NCI-H510A (cell line): ENCODE data around the gene RPS10.

Experiments used
- DNase-seq: peaks from one replicate; lab custom pipeline; 2025; lab: John Stamatoyannopoulos, UW

The RPS10 gene

DNA sequence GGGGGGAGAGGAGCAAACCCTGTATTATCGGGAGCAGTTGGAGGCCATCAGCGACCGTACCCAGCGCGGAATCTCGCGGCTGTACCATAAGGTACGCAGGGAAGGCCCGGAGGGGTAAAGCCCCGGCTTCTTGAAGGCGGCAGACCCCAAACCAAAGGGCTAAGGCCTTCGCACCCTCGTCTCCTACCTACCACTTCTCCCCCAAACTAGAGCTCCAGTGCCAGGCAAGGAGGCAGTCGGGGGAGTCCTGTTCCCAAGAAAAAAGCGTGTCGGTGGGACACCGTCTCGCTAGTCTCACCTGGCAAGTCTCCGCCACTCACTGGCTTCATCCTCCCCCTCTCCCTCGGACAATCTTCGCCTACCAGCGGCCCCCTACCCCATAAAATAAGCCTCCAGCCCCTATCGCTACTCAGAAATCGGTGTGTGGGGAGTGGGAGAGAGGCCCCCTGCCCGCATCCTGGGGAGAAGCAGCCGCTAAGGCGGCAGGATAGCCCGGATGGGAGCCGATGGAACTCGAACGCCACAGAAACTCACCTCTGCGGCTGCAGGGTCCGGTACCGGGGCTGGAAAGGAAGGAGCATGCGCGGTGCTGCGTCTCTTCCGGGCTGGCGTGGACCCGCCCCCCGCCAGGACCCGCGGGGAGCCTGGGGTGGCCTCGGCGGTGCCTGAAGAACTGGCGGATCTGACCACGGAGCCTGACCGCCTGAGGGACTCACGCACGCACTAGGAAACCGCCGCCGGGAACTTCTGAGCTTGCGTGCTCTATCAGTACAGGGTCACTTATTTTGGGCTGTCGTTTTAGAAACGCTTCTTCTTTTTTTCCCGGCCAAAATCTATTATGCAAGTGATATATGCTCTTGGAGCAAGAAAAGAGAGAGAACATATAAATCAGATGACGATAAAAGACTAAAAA lies at the start of gene RPS10:
Gene RPS10 (minus strand): TSS at position 572 of the 913 bp plus-strand sequence. CDS start 848 bp downstream, outside the sequence.
- DNase-seq = peak; percentile 93

DNA sequence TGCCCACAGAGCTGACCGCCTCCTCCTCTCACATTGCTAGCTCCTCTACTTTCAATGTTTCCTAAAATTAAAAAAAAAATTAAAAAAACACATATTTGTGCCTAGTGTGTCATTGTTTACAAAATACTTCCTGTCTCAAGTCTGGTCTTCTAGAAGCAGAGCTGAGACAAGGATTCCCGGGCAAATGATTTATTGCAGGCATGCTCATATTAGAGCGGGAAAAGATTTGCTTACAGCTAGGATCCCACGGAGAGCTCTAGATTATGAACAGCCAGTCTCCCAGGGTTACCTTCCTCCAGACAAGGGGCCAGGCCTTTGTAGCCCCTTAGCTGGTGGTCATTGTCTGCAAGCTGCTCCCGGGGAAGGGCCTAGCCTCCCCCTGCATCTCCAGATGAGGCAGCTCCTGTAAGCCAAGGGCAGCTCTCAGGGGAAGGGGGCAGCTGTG lies 49.4 kb upstream of the RPS10 start:
- no peak for DNase-seq

DNA sequence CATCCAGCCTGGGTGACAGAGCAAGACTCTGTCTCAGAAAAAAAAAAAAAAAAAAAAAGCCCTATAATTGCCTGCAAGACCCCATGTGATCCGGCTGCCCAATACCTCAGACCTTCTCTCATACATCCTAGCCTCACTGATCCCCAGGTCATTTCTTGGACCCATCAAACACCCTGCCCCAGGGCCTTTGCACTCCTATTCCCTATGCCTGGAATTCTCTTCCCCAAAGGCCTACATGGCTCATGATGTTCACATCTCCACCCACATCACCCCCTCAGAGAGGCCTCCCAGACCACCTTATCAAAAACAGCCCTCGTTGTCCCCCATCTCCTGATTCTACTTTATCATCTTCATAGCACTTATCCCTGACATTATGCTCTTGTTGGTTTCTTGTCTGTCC lies 48.9 kb upstream of the RPS10 start:
- DNase-seq = no peak

DNA sequence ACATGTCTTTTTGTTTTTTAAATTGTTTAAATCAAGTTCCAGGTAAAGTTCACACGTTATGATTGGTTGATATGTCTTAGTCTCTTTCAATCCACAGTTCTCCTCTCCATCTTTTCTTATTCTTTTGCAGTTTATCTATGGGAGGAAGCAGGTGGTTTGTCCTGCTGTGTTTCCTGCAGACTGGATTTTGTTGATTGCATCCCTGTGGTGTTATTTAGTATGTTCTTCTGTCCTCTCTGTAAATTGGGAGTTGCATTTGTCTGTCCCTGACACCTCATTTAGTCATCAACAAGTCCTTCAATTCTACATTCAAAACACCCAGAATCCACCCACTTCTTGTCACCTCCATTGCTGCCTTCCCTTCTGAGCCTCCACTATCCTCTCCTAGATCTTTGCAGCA lies 48.1 kb upstream of the RPS10 start:
- DNase-seq = no peak

DNA sequence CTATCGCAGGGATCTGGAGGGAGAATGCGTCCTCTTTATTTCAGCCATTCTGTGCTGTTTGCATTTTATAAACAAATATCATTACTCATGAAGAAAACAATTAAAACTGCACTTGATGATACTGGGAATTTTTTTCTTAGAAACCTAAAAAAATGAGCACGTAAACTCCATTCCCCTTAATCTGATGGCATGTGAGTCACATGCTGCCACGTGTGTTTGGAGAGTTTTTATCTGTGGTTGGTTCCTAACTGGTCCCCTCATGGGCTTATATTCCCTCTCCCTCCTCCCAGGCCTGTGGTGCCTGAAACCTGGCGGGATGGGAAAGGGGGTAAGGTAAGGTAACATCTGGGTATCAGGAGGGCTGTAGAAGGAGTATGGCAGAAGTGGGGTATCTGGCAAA lies 46.6 kb upstream of the RPS10 start:
- DNase-seq = no peak

DNA sequence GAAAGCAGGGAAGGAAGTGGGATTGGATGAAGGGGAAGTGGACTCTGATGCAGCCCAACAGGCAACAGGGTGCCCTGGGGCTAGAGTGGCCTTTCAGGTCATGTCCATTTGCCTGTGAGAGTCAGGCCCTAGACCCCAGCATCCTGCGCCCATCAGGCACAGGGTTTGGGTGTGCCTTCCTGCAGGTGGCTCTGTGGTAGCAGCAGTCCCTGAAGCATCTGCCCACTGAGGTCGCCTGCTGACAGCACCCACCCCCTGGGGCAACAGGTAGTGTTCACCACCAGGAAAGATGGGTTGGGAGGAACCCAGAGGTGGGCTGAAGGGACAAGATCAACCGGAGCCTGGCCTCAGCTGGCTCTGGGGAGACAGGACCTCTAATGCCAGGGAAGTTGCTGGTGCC lies 43.6 kb upstream of the RPS10 start:
- no peak for DNase-seq

DNA sequence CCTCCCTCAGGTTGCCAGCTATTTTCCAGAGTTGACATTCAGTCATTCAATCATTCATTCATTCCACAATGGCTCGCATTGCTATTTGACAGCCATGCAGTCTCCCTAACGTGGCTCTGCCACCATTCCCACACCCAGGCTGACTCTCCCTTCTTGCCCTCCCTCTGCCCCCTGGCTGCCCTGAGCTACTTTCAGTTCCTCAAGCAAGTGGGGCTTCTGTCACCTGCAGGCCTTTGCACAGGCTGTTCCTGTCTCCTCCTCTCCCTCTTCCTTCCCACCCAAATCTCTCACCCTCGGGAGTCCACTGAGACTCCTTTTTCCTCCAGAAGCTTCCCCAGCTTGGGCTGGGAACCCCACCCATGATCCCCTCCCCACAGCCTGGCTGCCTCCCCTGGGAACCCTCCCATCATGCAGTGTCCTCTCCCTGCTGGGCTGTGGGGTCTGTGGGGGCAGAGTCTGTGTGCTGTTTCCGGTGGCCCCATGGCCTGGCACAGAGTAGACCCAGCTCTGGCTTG lies 42.6 kb upstream of the RPS10 start:
- no peak for DNase-seq

DNA sequence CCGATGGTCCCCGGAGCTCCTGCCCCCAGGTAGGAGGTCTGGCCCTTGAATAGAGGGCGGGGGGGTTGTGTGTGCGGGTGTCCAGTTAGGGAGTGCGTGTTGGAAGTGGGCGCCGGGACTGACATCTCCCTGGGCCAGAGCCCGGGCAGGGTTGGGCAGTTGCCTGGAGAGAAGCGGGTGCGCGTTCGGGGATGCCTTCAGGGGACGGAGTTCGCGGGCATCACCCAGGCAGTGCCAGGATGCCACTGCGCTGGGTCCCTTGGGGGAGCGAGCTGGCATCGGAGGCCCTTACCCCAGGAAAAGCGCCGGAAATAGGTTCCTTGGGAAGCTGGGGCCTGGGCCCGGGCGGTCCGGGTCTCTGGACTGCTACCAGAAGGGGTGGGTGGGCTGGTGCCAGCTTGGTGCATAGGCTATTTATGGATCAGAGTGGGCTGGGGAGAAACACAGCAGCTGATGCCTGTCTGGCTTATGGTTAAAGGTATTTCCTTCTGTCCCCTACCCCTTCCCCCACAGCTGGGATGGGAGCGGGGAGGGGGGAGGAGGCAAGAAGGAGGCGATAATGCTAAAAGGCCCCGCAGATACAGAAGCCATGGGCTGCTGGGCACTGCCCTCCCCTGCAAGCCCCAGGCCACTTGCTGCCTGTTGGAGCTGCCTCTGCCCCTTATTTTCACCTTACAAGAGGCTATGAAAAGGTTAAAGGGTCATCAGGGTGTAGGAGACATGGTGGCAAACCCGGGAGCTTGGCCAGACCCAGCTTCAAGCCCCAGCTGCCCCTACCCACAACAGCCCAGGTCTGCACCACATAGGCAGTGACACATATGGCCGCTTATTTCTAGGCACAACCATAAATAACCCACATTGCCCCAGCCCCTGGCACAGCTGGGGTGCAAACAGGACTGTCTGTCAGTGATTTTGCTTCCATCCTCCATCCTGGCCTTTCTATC lies 40.6 kb upstream of the RPS10 start:
- no peak for DNase-seq

DNA sequence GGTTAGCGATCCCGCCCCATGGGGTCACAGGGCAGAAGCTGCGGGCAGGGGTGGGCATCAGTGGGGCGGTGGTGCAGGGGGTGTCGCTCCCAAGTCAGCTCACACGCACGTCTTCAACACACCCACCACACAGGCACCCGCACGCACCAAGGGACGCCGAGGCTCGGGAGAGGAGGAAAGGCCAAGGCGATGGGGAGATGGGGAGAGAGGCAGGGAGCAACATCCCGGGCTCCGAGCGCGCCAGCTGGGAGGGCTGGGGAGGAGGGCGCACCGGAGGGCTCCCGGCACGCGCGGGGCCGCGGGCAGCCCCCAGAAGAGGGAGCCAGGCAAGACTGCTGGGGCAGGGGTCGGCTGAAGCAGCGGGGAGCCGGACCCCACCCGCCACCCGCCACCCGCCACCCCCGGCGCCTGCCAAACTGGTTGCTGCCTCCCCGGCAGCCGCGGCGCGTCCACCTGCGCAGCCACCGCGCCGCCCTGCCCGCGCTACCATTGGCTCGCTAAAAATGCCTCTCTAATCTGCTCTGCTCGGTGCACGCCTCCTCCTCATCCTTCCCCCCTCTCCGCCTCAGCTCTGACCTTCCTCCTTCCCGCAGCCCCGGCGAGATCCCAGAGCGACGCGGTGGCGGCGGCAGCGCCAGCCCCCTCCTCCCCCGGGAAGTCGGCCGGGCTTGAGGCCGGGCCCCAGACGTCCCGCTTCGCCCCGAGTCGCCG lies 39.8 kb upstream of the RPS10 start, which contains the start of gene PACSIN1:
Gene PACSIN1 (plus strand): TSS at position 546 of the 711 bp plus-strand sequence. CDS start 60,230 bp downstream, outside the sequence.
- DNase-seq = peak; percentile 69

DNA sequence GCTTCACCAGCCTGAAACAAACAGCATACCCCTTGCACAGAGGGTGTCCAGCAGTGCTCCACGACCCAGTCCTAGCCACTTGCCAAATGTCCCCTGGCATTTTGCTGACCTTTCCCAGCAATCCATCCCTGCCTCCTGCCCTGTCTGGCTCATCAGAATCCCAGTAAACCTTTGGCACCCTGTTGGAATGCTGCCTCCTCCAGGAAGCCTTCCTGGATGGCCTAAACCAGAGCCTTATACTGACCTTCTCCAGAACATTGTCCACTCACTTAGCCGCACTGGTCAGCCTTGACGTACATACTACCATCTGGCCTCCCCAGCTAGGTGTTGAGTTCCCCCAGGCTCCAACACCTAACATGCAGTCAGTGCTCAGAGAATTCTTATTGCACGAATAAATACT lies 38.0 kb upstream of the RPS10 start:
- no peak for DNase-seq

DNA sequence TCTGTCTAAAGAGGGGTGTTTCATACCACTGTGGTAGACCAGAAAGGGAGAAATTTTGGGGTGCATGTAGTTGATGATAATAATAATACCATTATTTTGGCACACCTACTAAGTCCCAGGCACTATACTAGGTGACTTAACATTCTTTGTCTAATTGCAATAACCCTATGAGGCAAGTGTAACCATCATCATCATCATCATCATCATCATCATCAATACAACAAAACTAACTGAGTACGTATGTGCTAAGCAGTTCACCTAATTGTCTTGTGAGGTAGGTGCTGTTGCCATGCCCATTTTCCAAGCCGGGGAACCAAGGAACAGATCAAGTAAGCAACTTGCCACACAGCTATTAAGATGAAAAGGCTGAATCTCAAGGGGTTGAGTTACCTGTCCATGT lies 37.4 kb upstream of the RPS10 start:
- no peak for DNase-seq

DNA sequence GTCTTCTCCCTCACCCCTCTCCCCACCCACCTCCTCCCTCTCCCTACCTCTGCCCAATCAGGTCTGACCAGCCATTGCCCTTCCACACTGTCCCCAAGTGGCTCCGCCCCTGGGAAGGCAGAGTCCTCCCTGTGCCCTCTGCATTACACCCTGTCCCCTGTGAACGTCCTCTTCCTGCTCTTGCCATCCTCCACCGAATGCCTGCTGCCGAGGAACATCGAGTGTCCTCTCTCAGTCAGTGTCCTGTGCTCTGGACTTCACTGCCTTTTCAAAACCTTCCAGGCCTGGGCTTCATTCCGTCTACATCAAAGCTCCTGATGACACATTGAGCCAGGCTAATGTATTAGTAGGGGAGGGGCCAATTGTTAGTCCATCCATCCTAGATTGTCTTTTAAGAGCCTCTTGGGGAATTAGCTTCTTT lies 36.7 kb upstream of the RPS10 start:
- peak; percentile 95 for DNase-seq

DNA sequence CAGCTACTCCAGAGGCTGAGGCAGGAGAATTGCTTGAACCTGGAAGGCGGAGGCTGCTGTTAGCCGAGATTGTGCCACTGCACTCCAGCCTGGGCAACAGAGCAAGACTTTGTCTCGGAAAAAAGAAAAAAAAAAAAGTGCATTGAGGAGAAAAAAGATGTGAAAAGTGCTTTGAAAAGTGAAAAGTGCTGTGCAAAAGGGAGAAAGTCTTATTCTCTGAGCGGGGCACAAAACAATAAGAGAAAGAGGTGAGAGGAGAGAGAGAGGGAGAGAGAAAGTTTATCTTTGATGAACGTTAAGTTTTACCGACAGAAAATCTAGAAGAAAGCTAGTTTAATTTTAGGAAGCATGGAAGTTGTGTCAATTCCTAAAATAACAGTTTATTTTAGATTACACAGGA lies 36.1 kb upstream of the RPS10 start:
- no peak for DNase-seq

DNA sequence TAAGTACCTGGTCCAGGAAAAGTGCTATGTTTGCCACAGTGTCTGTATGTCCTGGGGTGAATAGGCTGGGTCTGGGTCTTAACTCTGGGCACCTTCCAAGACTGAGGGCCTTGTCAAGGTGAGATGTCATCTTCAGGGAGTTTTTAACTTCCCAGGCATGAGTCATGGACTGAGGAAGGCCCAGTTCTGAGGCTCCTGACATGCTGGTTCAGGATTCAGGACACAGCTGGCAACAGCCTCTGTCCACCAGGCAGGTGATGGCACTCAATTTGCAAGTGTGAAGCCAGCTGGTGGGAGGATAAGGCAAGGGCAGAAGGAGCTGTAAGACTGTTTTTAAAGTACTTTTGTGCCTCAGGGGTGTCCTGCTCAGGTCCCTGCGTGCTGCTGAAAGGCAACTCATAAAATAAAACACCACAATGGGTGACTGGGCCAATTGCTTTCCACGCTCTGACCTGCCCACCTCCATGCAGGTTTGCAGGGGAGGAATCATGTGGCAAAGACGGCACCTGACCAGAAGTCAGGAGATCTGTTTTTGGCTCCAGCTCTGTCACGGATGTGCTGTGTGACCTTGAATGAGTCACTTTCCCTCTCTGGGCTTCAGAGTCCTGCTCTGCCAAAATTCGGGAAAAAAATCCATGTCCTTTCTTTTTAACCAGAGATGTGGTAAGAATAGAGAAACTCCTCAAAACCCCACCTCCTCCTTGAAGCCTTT lies 35.1 kb upstream of the RPS10 start:
- no peak for DNase-seq

DNA sequence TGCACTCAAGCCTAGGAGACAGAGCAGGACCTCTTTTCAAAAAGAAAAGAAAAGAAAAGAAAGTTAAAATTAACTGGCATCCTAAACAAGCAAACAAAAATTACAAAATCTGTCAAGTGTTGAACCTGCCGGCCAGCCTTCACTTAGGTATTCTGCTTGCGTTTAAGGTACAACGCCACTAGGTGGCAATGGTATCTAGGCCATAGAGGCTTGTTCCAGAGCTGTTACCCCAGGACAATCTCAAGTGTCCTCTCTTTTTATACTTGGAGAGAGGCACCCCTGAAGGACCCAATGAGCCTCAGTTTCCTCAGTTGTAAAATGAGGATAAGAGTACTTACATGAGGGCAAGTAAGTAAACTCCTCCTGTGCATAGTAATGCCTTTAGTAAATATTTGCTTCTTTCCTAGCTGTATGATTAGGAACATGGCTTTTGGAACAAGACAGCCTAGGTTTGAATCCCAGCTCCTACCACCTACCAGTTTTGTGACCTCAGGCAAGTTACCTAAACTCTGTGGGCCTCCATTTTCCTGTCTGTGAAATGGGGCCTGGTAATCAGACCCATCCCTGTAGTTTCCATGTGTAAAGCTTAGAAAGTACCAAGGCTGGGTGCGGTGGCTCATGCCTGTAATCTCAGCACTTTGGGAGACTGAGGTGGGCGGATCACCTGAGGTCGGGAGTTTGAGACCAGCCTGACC lies 34.2 kb upstream of the RPS10 start:
- peak; percentile 45 for DNase-seq

DNA sequence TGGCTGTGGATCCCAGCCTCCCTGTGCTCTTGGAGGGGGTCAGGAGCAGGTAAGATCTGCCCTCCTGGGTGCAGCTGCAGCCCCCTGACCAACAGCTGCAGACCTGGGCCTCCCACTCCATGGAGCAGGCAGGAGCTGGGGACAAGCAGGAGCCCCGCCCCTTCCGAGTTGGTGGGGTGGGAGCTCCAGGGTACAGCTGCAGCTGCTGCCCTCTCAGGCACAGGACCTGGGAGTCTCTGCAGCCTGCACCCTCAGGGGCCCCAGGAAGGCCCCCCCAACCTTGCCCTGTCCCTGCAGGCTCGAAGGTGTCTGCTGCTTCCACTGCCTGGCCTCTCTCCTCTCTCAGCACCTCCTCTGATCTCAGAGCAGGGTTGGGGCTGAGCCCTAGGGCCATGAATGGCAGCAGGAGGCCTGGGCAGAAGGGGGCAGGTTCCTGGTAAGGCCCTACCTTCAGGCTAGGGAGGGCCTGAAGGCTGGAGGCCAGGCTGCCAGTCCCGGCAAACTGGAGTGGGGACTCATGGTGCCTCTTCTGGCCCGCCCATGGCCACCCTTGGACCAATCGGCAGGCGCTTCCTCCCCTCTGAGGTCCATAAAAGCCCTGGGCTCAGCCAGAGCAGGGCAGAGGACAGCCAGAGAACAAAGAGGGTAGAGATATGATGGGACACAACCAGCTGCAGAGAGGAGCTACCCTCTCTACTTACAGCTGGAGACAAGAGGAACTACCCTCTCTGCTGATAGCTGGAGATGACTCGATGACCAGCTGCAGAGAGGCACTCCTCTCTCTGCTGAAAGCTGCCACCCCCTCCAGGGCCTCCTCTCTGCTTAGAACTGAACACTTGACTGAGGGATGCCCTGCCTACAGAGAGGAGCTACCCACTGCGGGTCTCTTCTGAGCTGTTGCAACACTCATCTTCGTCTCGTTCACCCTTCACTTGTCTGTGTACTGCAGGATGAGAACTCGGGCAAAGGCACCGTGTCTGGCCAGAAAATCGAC lies 32.2 kb upstream of the RPS10 start:
- DNase-seq = peak; percentile 73

DNA sequence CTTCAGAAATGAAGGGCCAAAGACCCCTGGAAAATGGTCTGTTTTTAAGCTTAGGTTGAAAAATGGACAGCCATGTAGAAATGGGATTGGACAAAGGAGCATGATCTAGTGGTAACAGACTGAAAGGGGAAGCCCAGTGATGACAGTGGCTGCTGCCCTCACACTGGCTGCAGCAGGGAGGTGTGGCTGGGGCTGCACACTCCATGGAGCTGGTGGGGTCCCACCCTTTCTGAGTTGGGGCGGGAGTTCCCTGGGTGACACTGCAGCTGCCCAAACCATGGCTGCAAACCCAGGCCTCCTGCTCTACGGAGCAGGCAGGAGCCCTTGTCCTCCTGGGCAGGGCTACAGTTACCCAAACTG lies 31.5 kb upstream of the RPS10 start:
- no peak for DNase-seq

DNA sequence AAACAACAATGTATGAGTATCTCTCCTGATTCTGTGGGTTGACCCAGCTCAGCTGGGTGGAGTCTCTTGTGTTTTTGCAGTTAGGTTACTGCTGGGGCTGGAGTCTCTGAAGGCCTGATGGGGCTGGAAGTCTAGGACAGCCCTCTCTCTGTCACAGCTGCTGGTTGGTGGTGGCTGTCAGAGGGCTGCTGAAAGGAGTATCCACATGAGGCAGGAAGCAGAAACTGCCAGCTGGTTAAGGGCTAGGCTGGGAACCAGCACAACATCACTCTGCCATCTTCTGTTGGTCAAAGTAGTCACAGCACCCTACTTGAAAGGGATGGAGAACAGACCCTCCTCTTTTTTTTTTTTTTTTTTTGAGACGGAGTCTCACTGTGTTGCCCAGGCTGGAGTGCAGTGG lies 30.0 kb upstream of the RPS10 start:
- DNase-seq = no peak

DNA sequence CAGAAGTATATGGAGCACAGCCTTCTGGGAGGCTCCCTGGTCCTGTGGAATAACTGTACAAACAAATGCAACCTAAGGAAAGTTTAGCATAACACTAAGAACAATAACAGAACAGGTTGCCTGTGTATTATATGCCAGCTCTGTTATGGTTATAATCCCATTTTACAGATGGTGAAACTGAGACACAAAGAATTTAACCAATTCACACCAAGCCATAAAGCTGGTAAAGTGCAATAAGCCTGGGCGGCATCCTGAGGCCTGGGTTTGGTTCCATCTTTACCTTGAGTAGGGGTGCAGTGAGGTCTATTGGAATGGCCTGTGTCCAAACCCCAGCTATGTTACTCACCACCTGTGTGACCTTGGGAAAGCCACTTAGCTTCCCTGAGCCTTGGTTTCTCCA lies 25.3 kb upstream of the RPS10 start:
- no peak for DNase-seq
